GM18519 (cell line): Measurements from ENCODE around the gene MAGI1.

Experiments
- ATAC-seq: cut with Tn5 transposase; IDR thresholded peaks from one replicate; pipeline ENCODE4 v1.9.1; 2021; ENCODE audit warnings: mild to moderate bottlenecking, moderate library complexity; ENCODE audit not compliant: unreplicated experiment, low FRiP score

The MAGI1 gene

DNA sequence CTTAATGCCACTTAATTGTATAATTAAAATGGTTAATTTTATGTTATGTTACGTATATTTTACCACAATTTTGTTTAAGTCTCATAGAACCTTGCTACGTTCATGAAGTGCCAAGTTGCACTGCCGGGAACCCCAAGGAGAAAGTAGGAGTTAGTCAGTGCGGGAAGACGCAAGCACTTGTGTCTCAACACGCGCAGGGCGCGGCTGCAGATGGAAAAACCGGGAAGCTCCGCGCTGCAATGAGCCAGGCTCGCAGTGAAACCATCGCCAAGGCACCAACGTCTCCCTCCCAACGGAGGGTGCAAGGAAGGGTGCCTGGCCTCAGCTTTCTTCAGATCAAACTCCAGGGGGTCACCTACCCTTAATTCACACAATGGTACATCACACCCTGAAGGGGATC lies 21.6 kb downstream of the MAGI1 start:
- no peak for ATAC-seq

GRCh38 chr3:66015841-66016240 lies 22.9 kb downstream of the MAGI1 start:
- no peak for ATAC-seq

- no peak for ATAC-seq
Observed at GRCh38 chr3:66014651-66015050, 24.1 kb downstream of the MAGI1 start.

GRCh38 chr3:66014056-66014455 lies 24.7 kb downstream of the MAGI1 start:
- ATAC-seq, result no peak

DNA sequence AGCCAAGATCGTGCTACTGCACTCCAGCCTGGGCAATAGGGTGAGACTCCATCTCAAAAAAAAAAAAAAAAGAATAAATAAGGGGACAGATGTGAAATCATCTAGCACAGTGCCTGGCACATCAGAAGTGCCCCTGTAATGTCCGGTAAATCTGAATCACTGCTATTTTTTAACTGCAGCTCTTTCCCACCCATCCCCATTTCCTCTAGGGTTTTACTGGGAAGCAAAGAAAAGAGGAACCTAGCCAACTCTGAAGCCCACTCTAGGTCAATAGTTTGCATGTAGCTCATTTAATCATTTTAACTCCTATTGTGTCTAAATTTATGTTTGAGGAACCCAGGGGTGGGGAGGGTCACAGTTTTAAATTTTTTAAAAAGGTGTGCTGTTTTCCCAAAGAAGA lies 26.0 kb downstream of the MAGI1 start:
- no peak for ATAC-seq

GRCh38 chr3:66010739-66011655 lies 27.7 kb downstream of the MAGI1 start:
- ATAC-seq, result no peak

GRCh38 chr3:66010348-66010738 lies 28.4 kb downstream of the MAGI1 start:
- no peak for ATAC-seq

GRCh38 chr3:66004244-66004643 lies 34.5 kb downstream of the MAGI1 start:
- no peak for ATAC-seq

GRCh38 chr3:66001626-66002025 lies 37.1 kb downstream of the MAGI1 start:
- no peak for ATAC-seq

- ATAC-seq, result no peak
Observed at GRCh38 chr3:66000506-66000905, 38.2 kb downstream of the MAGI1 start.

DNA sequence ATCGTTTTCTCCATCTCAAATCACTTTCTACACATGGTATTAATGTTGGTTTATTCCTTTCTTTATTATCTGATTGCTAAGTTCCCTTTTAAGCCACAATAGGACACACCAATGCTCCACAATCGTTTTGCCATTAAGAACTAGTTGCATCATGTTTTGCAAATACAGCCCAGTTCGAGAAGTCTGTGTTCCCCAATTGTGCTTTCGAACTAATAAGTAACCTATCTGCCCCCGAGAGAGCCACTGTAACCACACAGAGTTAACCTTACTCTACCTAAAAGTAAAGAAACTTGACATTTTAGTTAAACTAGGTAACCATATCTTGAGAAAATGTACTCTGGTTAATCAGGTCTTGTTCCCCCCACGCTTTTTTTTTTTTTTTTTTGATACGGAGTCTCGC lies 39.1 kb downstream of the MAGI1 start:
- ATAC-seq, result no peak

DNA sequence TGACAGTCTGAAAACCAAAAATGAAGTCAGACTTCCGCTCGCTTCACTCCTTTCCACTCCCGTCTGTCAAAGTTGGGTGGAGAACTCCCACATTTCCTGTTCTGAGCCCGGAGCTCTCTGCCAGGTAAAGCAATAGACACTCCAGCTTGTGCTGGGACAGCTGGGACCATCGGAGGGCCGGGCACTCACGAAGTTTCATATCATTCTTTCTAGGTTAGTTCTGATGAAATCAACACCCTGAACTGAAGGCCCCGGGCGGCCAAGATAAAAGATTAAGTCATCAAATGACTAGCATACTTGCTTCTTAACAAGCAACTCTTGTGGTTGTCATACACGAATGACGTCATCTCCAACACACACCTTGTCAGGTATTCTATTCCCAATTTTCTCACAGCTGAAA lies 42.1 kb downstream of the MAGI1 start:
- ATAC-seq, result no peak

DNA sequence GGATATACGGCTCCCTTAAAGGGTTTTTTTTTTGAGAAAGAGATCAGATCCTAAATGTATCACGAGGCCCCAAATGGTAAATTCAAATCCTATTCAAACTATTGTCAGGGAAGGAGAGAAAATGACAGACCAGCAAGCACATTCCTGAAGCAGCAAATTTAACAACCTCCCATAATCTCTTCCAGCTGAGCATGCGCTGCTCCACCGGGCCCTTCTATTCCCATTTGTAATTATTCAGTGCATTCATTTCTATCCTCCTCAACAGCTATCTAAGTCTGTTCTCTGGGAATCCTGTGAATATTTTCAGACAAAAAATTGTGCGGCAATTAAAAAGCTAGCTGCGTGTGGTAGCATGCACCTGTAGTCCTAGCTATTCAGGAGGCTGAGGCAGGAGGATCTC lies 43.2 kb downstream of the MAGI1 start:
- ATAC-seq, result no peak

- no peak for ATAC-seq
Observed at GRCh38 chr3:65995030-65995429, 43.7 kb downstream of the MAGI1 start.

DNA sequence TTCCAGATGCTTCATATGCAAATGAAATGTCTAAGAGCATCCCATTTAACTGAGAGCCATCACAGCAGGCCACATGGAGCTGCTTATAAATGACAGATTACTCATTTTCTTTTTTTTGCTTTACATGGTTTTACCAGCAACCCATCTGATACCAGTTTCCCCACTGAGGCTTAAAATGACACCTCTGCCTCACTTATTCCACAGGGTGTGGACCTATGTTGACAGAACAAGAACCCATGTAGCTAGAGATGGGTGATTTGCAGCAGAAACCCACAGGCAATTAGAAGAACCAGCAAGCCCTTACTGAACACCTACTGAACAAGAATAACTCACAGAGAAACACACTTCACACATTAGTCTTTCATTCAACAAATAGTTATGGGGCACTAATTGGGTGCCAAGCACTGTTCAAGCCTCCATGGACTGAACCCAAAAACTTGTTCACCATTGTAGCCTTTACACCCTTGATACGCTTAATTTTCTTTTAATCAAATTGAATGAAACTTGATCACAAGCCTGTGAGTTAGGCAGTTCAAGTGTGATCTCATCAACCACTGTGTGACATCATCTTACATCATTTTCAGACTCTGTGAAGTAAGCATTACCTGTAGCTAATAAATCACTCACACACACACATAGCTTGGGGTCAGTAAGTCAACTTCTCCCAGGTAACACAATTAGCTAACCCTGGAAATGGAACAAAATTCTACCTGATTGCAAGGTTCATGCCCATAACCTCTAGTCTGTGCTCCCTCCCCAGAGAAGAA lies 45.4 kb downstream of the MAGI1 start:
- no peak for ATAC-seq

GRCh38 chr3:65992106-65992505 lies 46.6 kb downstream of the MAGI1 start:
- no peak for ATAC-seq

DNA sequence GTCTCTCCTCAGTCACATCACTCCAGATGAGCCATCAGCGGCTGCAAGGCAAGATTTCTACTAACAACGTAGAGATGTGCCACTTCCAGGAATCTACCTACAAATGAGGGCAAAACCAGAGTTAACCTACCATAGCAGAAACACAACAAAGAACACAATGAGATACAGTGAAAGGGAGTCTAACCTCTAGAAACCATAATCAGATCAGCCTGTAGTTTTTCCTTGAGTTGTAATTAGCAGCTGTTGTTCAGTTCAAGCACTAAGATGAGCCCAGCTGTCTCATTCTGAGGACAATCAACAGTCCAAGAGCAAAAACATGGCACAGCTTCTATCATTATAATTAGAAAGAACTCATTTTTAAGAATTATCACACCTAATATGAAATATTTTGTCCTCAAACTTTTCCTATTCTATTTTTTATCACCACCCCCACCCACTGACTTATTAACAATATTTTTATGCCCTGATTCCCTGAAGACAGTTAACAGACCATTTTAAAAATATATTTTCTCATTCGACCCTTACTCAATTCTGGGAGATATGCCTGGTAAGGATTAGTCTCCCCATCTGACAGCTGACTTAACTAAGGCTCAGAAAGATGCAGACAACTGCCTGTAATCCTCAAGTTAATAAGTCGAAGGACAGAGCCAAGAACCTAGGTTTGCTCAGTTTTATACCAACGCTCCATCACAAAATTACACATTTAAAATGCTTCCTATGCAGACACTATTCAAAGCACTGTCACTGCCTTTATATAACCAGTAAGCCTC lies 50.1 kb downstream of the MAGI1 start:
- no peak for ATAC-seq

DNA sequence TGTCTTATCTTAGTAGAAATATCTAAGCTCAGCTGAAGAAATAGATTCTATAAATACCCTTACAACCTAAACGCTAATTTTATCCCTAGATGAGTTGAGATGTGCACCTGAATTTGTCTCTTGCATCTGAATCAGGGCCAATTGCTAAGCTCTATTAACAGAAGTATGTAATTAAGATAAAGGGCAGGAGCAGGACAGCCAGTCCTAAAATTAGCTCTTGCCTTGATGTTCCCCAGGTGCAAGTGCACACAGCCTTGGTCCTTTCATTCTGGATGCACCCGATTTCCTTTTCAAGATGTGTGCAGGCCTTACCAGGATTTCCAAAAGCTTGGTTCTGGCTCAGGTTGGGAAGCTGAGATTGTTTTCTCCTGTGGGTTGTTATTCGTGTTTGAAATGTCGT lies 52.4 kb downstream of the MAGI1 start:
- no peak for ATAC-seq

DNA sequence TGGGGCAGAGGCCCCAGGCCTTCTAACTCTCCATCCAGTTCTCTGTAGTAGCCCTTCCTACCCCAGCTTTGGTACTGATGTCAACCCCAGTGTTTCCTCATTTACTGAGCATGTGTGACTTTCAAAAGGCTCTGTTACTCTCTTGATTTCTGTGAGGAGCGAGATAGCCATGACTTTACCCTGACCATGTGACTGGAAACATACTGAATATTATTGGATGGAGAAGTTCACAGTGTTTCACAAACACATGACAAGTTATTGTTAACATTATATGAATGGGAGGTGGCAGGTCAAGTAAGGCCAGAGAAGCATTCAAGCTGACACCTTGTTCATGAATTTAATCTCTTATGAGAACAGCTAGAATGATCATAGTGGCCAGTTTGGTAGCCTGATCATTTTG lies 53.7 kb downstream of the MAGI1 start:
- ATAC-seq, result no peak

DNA sequence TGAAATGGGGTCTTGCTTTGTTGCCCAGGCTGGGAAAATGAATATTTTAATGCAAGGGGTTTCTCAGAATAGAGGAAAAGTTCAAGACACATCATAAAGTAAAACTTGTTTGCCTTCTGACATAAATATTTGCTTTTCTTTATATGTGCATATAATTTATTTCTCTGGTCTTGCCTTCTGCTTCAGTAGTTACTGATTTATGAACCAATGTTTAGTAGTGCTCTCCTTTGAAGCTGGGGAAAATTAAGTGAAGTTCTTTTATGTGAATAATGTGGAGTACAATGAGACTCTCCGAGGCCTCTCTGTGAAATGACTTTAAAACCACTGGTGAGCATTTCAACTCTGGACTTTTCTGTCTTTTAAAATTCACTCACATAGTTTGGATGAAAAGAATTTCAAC lies 55.6 kb downstream of the MAGI1 start:
- no peak for ATAC-seq

- no peak for ATAC-seq
Observed at GRCh38 chr3:65979731-65980130, 59.0 kb downstream of the MAGI1 start.
